Measurements from ENCODE around the gene SLC35C1.

DNA sequence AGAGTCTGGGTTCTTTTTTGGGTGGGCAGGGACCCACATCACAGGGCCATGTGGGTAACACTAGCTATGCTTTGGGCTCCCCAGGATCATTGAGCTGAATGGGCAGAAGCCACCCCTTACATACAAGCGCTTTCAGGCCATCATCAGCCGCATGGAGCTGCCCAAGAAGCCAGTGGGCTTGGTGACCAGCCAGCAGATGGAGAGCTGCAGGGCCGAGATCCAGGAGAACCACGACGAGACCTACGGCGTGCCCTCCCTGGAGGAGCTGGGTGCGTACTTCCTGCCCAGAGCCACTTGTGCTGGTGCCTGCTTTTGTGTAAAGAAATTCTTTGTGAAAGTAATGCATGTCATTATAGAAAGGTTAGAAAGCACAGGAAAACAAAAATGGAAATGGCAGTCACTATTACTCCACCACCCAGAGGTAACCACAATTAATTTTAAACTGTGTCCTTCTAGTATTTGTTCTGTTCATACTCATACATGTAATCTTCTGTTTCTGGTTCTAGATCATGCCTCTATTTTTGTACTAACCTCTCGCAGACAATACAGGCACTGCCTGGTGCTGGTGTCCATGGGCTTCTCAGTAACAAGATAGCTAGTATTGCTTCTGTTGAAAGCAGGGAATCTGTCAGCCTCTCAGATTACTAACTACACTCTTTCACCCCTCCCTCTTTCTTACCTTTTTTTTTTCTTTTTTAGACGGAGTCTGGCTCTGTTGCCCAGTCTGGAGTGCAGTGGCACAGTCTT lies 56.0 kb downstream of the SLC35C1 start:
- no peak for TF ChIP-seq SMARCB1 (IDR thresholded peaks at IDR 0.05; ENCODE audit: insufficient read length, low read depth)
- no peak for TF ChIP-seq SMARCA5 (IDR thresholded peaks at IDR 0.05)
- TF ChIP-seq TCF7 (IDR thresholded peaks at IDR 0.05; ENCODE audit: borderline replicate concordance), result no peak
- no peak for TF ChIP-seq SAFB2 (IDR thresholded peaks at IDR 0.05; ENCODE audit: borderline replicate concordance, low read depth, low read length, severe bottlenecking)
- no peak for TF ChIP-seq CTCF (IDR thresholded peaks at IDR 0.05 in 2 of 3, conservative IDR thresholded peaks at IDR 0.05 in 1 of 3; ENCODE audit: insufficient read depth in 2 of 3, low read depth in 1 of 3, low read length in 3 of 3)

All from K562 (cell line).